ENCODE data around the gene FOXD1. TPM values are rescaled to one million over a fixed set of nuclear protein-coding genes. Genes with fewer than 3 reads are reported as not detected.
A peak's percentile ranks its signal among the peaks of the same experiment; 100 is the strongest.

FOXD1 gene
- total and polyA plus RNA-seq, 2 of the 4 experiments (the other 2 are of a cell fraction): 3.2 to 23.1 TPM

GRCh38 chr5:73442231-73442811 lies 6.3 kb downstream of the FOXD1 start:
- intact Hi-C loops (cut with micrococcal nuclease): loop anchor here (2.0 kb wide), 1 partner anchor 78 kb away; no protein-coding TSS in a partner anchor
- no peak overlapping the region for H2BK5ac ChIP-seq (ENCODE audit: low read depth, low read length, poor library complexity, severe bottlenecking)
- H2AK5ac ChIP-seq (ENCODE audit: low read depth, low read length): 0 out of 2 replicates have a peak overlapping the region, but pooled peaks have one; percentile 63
- TF ChIP-seq POLR2A (IDR thresholded peaks at IDR 0.05; ENCODE audit: low read depth, low read length): no peak
- TF ChIP-seq RFX5 (IDR thresholded peaks at IDR 0.05; ENCODE audit: low read depth, low read length): no peak
- TF ChIP-seq SMC3 (IDR thresholded peaks at IDR 0.05; ENCODE audit: low read depth, low read length): no peak
- TF ChIP-seq CEBPB (IDR thresholded peaks at IDR 0.05; ENCODE audit: low read depth, low read length): no peak
- TF ChIP-seq RCOR1 (IDR thresholded peaks at IDR 0.05; ENCODE audit: insufficient replicate concordance, low read length): no peak
- no peak for TF ChIP-seq BHLHE40 (IDR thresholded peaks at IDR 0.05; ENCODE audit: low read depth, low read length)
- no peak for TF ChIP-seq MXI1 (IDR thresholded peaks at IDR 0.05; ENCODE audit: borderline replicate concordance, low read depth, low read length)
- no peak for TF ChIP-seq CHD1 (IDR thresholded peaks at IDR 0.05; ENCODE audit: low read depth, low read length)
- no peak for TF ChIP-seq CTCF (conservative IDR thresholded peaks at IDR 0.05; ENCODE audit: low read depth, low read length)
- H4K5ac ChIP-seq (ENCODE audit: low read depth, low read length): no peak overlapping the region; the same call in 1 of the 2 replicates
- H2AK9ac ChIP-seq (replicated peaks; ENCODE audit: low read depth, low read length, poor library complexity): peak overlapping the region; percentile 31
- H3K36me3 ChIP-seq (ENCODE audit: control insufficient read depth, insufficient read depth, low read length): peaks cover 8% of the 10 kb centered on the region; the same call in 1 of the 2 replicates
- dilution Hi-C loops (cut with HindIII; ENCODE audit: low sequenced_read_pairs, unreplicated experiment): no loop called here
- H3K23ac ChIP-seq (ENCODE audit: low read depth, low read length): peak overlapping the region; percentile 98
- H3K9me3 ChIP-seq (ENCODE audit: control insufficient read depth, insufficient read depth, low read length): no peaks in the 10 kb centered on the region
- H3K4me1 ChIP-seq (ENCODE audit: control insufficient read depth, insufficient read depth, low read length): peaks cover 17% of the 10 kb centered on the region
- ChIA-PET POLR2A (ENCODE audit: unreplicated experiment) (no interaction called here), CTCF (interaction anchor here (0.6 to 2.3 kb wide), 3 partner anchors 9 to 226 kb away, joined by 3 to 7 read pairs (median 6); no protein-coding TSS in a partner anchor)
- peak overlapping the region; percentile 12; the same call in 1 of the 2 replicates for H3K4me2 ChIP-seq (ENCODE audit: low read depth, low read length)
- peaks cover 9% of the 10 kb centered on the region; the same call in 1 of the 2 replicates for H4K20me1 ChIP-seq (ENCODE audit: insufficient read depth, low read length)
- peak overlapping the region; percentile 48; the same call in 1 of the 2 replicates for H2BK120ac ChIP-seq (ENCODE audit: low read depth, low read length)
- no peak overlapping the region for H3K4me3 ChIP-seq (ENCODE audit: insufficient read depth, low read depth, low read length)
- in situ Hi-C loops (cut with MboI; ENCODE audit: low sequenced_read_pairs): loop anchor here (5.0 to 10.0 kb wide), 3 partner anchors 75 to 358 kb away; no protein-coding TSS in a partner anchor
- H2BK15ac ChIP-seq (ENCODE audit: low read depth, low read length): peak overlapping the region; percentile 17; the same call in 1 of the 3 replicates
- H3K9ac ChIP-seq (ENCODE audit: low read depth, low read length): no peak overlapping the region
- peaks cover 4% of the 10 kb centered on the region for H3K9me1 ChIP-seq (ENCODE audit: insufficient read depth, low read length)
- peaks cover 16 to 49% of the 10 kb centered on the region in 2 experiments for H3K79me1 ChIP-seq (ENCODE audit: low read depth in 1 of 2, low read length in 2 of 2)
- H3K14ac ChIP-seq (replicated peaks; ENCODE audit: low read depth, low read length): no peak overlapping the region; the same call in 1 of the 2 replicates
- DNase-seq (no peak), ATAC-seq (ENCODE audit: low read depth) (no peak)
- peak overlapping the region; percentile 33; the same call in 1 of the 2 replicates for H3K4ac ChIP-seq (ENCODE audit: low read depth, low read length)
- peak overlapping the region; percentile 48; the same call in 1 of the 2 replicates for H4K91ac ChIP-seq (ENCODE audit: insufficient read depth, low read depth, low read length)
- WGBS, 2 experiments (ENCODE audit: extremely low coverage in 2 of 2, insufficient read length in 1 of 2): 80% methylated on average over 1 of the region's 7 CpGs; no CpG with 5 or more reads in 1 of the 2 experiments
- no peak overlapping the region for H2AFZ ChIP-seq (replicated peaks; ENCODE audit: low read length, poor library complexity)
- BruUV-seq (replicated peaks): no TSS peak
- H2BK20ac ChIP-seq (ENCODE audit: low read depth, low read length): peak overlapping the region; percentile 60; the same call in 1 of the 2 replicates
- no peaks in the 10 kb centered on the region for H3K27me3 ChIP-seq (ENCODE audit: control insufficient read depth, insufficient read depth, low read length)
- peak overlapping the region; percentile 25; the same call in 1 of the 2 replicates for H3K18ac ChIP-seq (ENCODE audit: low read depth, low read length)
- no peak overlapping the region for H3K56ac ChIP-seq (ENCODE audit: extremely low read depth, insufficient read depth, low read length)
- peak overlapping the region in 1 of 2 experiments; percentile 51; a peak in 1 of 4 replicates for H4K8ac ChIP-seq (ENCODE audit: low read depth in 2 of 2, low read length in 2 of 2)
- H3K27ac ChIP-seq (ENCODE audit: insufficient read depth, low read length): no peak overlapping the region; the same call in 1 of the 2 replicates

All from IMR-90 (cell line).